AG10803 (cell line): Measurements from ENCODE around the gene YKT6.

Source experiments
- DNase-seq: peaks from one replicate; pipeline ENCODE4 v3.0.0; 2010; ENCODE audit warnings: low read depth
- H3K4me3 ChIP-seq: 2 replicates; pipeline ENCODE4 v1.5.1; 2011; ENCODE audit warnings: mild to moderate bottlenecking, low read length, control low read depth
- TF ChIP-seq, protein P1 (sequence below): conservative IDR thresholded peaks from 2 replicates; pipeline ENCODE4 v1.5.1; 2011; ENCODE audit warnings: mild to moderate bottlenecking, low read length, control low read depth, inconsistent platforms

Gene YKT6

DNA sequence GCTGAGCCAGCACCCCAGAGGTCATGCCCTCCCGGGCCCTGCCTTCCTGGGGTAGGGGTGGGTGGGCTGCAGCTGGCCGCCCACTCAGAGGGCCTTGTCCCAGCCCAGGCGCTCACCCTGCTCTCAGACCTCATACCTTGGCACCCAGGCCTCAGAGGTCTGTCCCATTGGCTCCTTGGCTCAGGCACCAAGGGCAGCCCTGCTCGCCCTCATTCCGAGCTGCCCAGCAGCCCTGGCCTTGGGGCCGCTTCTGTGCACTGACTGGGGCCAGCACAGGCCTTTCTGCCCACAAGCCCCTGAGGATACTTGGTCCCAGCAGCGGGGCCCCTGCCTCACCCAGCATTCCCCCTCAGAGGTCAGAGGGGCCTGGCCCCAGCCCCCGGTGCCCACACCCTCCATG, 34.3 kb downstream of the YKT6 start:
- no peak for DNase-seq
- TF ChIP-seq, protein P1, sequence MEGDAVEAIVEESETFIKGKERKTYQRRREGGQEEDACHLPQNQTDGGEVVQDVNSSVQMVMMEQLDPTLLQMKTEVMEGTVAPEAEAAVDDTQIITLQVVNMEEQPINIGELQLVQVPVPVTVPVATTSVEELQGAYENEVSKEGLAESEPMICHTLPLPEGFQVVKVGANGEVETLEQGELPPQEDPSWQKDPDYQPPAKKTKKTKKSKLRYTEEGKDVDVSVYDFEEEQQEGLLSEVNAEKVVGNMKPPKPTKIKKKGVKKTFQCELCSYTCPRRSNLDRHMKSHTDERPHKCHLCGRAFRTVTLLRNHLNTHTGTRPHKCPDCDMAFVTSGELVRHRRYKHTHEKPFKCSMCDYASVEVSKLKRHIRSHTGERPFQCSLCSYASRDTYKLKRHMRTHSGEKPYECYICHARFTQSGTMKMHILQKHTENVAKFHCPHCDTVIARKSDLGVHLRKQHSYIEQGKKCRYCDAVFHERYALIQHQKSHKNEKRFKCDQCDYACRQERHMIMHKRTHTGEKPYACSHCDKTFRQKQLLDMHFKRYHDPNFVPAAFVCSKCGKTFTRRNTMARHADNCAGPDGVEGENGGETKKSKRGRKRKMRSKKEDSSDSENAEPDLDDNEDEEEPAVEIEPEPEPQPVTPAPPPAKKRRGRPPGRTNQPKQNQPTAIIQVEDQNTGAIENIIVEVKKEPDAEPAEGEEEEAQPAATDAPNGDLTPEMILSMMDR, result no peak
- H3K4me3 ChIP-seq, result no peak overlapping the region

DNA sequence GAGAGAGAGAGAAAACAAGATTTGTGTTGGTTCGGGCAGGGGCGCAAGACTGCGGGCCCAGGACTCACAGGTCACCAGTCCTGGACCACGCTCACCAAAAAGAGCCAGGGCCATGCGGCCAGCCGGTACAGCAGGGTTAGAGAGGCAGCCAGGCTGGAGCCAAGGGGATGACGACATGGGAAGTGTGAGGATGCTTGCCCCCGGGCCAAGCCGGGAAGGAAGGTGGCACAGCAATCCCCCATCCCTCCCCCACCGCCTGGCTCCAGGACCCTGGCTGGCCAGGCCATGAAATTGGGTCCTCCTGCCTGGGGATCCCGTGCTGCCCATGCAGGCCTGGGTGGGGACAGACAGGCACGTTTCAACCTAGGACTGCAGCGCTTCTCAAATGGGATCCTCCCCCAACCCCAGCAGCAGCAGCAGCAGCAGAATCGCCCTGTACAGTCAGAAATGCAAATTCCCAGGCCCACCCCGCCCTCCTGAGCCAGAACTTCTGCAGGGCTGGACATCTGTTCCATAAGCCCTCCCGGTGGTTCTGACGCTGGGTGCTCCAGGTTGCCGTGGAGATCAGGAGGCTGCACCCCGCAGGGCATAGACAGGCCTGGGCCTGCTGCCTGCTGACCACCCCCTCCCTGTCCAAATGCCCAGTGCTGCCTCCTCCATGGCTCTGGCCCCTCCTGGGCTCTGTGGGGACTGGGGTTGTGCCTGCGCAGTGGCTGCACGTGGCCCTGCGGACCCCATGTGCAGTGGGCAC, 35.0 kb downstream of the YKT6 start:
- TF ChIP-seq, protein P1, result no peak
- H3K4me3 ChIP-seq, result no peak overlapping the region
- DNase-seq, result no peak

DNA sequence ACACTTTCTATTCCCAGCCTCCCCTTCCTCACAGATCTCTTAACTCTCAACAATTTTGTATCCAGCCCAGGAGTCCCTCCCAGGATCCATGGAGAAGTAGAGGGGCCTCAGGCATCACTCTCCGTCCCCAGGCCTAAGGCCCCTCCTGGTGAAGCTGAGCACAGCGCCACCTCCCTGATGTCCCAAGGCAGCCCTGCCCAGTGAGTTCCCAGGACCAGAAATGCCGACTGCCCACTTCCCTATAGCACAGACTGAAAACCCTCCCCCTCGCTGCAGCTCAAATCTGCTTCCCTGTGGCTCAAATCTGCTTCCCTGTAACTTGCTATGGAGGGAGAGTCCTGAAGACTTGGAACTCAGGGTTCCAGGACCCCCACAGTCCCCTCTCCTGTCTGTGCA, 35.6 kb downstream of the YKT6 start:
- no peak overlapping the region for H3K4me3 ChIP-seq
- TF ChIP-seq, protein P1, result no peak
- no peak for DNase-seq

DNA sequence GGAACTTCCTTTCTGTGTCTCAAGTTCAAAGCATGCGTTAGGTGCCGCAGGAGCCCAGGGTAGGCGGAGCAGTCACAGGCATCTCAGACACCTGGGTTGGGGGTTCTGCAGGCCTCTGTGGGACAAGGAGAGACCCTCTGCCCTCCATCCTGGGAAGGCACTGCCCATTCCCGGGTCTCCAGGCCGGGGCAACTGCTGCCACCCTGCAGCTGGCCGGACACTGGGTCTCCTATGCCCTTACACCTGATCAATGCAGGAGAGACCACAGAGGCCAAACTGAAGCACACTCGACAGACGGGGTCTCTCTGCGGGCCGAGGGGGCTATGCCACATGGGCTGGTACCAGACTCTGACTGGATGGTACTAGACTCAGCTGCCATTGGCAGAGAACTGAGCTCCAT, 36.9 kb downstream of the YKT6 start:
- TF ChIP-seq, protein P1, result no peak
- H3K4me3 ChIP-seq, result no peak overlapping the region
- DNase-seq, result no peak

DNA sequence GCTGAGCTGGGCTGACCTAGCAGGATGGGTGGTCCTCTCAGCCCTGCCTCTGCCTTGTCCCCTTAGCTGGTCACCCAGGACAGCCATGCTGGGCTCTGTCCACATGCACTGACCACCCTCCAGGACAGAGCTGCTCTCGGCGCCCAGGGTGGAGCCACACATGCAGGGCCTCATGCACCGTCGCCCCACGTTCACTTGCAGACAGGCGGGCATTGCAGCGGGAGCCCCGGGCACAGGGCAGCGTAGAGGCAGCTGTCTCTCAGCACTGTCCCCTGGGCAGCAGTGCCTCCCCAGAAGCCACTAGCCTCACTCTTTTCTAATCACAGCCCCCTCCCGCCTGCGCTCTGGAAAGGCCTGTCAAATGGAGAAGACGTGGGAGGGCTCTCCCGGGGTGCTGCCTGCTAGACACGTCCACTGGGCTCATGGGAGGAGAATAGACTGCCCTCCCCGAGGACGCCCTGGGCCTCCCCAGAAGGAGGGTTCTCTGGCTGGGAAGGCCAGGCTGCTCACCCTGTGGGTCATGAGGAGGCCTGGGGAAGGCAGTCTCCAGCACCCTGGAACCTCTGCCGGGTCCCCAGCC, 37.4 kb downstream of the YKT6 start:
- DNase-seq, result no peak
- no peak overlapping the region for H3K4me3 ChIP-seq
- TF ChIP-seq, protein P1, result no peak

DNA sequence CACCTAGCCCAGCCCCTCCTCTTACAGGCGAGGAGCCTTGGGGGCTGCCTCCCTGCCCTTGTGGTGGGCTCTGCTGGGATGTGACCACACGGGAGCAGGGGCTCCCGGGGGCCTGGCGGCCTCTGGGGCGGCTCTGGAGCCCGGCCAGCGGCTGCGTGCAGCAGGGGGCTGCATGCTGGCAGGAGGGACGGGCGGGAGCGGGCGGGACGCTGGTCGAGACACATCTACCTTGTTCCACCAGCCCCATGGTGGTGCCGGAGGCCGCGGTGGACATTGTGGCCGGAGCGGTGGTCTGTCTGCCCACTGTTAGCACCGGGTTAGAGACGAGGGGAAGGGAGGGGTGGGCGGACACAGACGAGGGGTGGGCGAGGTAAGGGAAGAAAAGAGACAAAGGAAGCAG, 38.6 kb downstream of the YKT6 start:
- TF ChIP-seq, protein P1, result no peak
- no peak for DNase-seq
- no peak overlapping the region for H3K4me3 ChIP-seq

DNA sequence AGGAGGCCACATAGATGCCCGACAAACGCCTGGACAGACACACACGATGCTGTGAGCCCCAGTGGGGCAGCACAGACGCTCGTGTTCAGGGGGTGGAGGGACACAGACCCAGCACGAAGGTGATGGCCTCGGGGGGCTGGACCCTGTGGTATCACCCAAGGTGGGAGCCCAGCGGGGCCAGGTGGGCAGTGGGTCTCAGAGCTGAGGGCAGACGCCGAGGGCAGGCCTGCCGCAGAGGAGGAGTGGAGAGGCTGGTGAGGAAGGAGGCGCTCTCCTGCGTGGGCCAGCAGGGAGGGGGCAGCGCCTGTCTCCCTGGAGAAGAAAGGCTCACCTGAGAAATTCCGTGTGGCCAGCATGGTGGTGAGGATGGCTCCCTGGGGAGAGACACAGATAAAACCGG, 39.6 kb downstream of the YKT6 start:
- DNase-seq, result no peak
- TF ChIP-seq, protein P1, result no peak
- H3K4me3 ChIP-seq, result no peak overlapping the region
